KOPT-K1 (cell line): ENCODE measurements around the gene UBN2.
"Not testable (repeated sequence)": the region's sequence is repeated elsewhere in the genome, so short reads cannot be mapped to it uniquely, and the experiment has no call there.

Experiments
- H3K27ac ChIP-seq: fragments of 200-600 bp; sonication (generic); 2 replicates; pipeline ENCODE4 v1.5.1; 2016; ENCODE audit warnings: antibody characterized with exemption, mild to moderate bottlenecking, low read depth, low read length; ENCODE audit not compliant: poor library complexity, severe bottlenecking
- H3K36me3 ChIP-seq: fragments of 200-600 bp; sonication (generic); 2 replicates; pipeline ENCODE4 v1.5.1; 2017; ENCODE audit warnings: antibody characterized with exemption, mild to moderate bottlenecking, low read length, moderate library complexity; ENCODE audit not compliant: insufficient read depth
- H3K9me3 ChIP-seq: fragments of 200-600 bp; sonication (generic); 2 replicates; pipeline ENCODE4 v1.5.1; 2017; ENCODE audit warnings: antibody characterized with exemption, low read length, mild to moderate bottlenecking; ENCODE audit not compliant: insufficient read depth, poor library complexity, severe bottlenecking

Gene UBN2

DNA sequence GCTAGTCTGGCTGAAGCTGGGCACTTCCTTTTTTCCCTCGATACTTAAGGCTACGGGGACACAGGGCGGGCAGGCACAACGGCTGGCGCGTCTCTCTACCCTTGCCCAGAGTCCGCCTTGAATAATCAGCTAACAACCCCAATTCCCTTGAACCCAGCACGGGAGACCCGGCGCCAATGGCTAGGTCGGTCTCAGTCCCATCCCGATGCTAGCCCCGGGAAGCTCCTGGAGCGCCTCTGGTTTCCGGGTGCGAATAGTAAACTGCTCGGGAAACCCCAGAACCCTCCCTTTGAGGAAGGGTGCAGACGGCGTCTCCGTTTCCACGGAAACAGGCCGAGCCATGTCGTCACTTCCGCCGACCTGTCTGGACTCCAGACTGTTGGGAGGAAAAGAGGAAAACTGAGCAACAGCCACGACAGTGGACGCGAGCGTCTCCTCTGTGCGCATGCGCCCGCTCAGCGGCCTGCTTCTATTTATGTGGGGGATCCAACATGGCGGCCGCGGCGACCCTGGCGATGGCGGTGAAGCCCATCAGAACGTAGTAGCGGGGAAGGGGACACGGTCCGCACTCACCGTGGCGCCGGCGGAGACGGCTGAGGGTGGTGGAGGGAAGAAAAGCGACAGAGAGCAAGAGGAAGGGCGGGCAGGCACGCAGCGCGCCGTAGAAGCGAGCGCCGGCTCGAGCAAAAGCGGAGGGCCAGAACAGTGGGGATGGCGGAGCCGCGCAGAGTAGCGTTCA, at the start of gene UBN2:
Gene UBN2, plus strand, starts transcription at position 464 of the 739 bp plus-strand sequence. Its CDS starts 248 bp downstream, at position 712.
- peak within 1 kb of the TSS; percentile 58 for H3K27ac ChIP-seq
- no peaks in the 10 kb centered on the region for H3K36me3 ChIP-seq
- no peaks in the 10 kb centered on the region for H3K9me3 ChIP-seq

DNA sequence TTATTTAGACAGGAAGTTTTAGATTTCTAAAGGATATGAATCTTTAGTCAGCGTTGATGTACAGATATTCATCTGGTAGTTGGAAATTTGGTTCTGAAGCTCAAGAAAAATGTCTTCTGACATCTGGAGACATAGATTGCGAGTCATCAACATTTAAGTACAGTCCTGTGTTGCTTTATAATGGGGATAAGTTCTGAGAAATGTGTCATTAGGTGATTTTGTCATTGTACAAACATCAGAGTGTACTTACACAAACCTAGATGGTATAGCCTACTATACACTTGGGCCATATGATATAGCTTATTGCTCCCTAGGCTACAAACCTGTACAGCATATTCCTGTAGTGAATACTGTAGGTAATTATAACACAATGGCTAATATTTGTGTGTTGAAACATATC, 49.6 kb upstream of the UBN2 start:
- Histone ChIP-seq H3K9me3 (no peaks in the 10 kb centered on the region), H3K36me3 (peaks cover 3% of the 10 kb centered on the region; the same call in 1 of the 2 replicates), H3K27ac (no peak overlapping the region)

DNA sequence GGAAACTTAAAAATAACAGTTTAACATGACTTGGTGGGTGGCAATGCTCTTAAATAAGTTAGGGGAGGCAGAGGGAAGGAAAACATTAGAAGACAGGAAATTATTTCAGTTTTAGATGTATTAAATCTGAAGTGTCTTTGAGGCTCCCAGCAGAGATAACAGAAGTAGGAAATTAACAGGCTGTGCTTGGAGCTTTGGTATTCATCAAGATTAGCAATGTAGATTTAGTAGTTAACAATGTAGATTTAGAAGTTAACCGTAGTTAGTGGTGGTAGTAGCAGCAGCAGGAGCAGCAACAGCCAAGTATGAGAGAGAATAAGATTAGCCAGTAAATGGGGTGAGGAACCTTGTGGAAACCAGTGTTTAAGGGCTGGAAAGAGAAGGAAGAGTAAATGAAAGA, 48.7 kb upstream of the UBN2 start:
- Histone ChIP-seq H3K27ac (no peak overlapping the region), H3K36me3 (peaks cover 3% of the 10 kb centered on the region; the same call in 1 of the 2 replicates), H3K9me3 (no peaks in the 10 kb centered on the region)

DNA sequence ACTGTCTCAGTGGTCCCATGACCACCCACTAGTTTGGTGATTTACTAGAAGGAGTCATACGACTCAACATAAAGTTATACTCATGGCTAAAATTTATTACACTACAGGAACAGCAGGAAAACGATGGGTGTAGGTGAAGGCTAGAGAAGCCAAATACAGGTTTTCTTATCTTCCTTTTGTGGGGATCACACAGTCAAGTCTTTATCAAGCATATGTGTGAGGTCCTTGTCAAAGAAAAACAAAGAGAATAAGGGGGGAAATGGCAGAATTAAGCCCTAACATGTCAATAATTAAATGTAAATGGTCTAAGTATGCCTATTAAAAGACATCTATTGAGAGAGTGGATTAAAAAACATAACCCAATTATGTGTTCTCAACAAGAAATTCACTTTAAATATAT, 47.8 kb upstream of the UBN2 start:
- no peaks in the 10 kb centered on the region for H3K9me3 ChIP-seq
- H3K36me3 ChIP-seq, result peaks cover 3% of the 10 kb centered on the region; the same call in 1 of the 2 replicates
- no peak overlapping the region for H3K27ac ChIP-seq

DNA sequence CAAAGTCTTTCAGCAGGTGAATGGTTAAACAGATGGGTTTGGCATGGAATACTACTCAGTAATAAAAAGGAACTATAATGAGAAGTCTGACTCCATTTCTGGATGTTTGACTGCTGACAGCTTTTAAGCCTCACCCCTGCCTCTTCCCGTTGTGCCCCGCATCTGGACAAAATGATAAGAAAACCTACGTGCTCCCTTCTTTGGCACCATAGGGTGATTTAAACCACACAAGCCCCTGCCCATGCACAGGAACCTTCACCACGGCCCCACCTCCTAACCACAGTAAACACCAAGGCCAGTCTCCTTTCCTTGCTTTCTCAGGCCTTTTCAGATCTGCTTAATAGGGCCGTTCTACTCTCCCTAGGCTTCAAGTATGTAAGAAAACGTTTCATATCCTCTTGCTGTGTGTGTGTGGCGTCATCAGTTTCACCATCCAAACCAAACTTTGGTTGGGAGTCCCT, 47.1 kb upstream of the UBN2 start:
- Histone ChIP-seq H3K36me3 (peaks cover 3% of the 10 kb centered on the region; the same call in 1 of the 2 replicates), H3K9me3 (no peaks in the 10 kb centered on the region), H3K27ac (no peak overlapping the region)

DNA sequence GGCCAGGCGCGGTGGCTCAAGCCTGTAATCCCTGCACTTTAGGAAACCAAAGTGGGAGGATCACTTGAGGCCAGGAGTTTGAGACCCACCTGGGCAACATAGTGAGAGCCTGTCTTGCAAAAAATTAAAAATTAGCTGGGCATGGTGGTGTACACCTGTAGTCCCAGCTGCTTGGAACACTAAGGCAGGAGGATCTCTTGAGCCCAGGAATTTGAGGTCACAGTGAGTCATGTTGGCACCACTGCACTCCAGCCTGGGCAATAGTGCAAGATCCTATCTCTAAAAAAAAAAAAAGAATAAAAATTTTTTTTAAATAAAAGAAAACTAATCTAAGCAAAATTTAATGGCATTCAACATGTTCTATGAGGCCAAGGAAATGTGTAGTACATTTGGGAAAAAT, 44.9 kb upstream of the UBN2 start:
- Histone ChIP-seq H3K27ac (no peak overlapping the region), H3K36me3 (0 out of 2 replicates have a peak, but pooled peaks cover under 1% of the 10 kb centered on the region), H3K9me3 (no peaks in the 10 kb centered on the region)

GRCh38 chr7:139189357-139189756, 41.7 kb upstream of the UBN2 start:
- H3K9me3 ChIP-seq, result no peaks in the 10 kb centered on the region

DNA sequence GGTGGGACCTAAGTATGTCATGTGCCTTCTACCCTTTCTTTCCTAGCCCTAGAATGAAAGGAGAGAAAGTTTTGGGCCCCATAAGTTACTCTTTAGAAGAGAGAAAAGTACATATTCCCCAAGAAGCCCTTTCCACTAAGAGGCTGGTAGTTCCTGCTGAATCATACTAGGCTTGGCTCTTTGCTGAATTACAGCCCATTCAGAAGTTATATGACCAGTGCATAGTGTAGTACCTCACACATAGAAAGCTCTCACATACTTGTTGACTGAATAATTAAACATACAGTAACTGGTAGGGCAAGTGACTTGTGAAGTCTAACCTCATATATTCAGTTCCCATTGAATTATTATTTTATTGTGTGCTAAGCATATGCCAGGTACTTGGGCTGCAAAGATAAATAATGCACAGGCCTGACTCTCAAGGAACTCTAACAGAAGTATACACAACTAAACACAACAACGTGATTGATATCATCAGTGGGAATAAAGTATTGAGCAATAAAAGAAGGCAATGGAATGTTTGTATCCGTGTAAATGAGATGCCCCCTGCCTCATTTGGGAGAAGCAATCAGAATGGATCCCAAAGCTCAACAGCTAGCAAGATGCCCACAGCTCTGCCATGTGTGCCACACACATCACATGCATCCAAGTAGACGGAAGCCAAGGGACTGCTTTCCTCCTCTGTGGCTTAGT, 38.9 kb upstream of the UBN2 start:
- Histone ChIP-seq H3K27ac (no peak overlapping the region), H3K9me3 (no peaks in the 10 kb centered on the region), H3K36me3 (no peaks in the 10 kb centered on the region)

More at GRCh38 chr7:139189357-139189756, 41.7 kb upstream of the UBN2 start:
- H3K27ac ChIP-seq, result no peak overlapping the region
- no peaks in the 10 kb centered on the region for H3K36me3 ChIP-seq

DNA sequence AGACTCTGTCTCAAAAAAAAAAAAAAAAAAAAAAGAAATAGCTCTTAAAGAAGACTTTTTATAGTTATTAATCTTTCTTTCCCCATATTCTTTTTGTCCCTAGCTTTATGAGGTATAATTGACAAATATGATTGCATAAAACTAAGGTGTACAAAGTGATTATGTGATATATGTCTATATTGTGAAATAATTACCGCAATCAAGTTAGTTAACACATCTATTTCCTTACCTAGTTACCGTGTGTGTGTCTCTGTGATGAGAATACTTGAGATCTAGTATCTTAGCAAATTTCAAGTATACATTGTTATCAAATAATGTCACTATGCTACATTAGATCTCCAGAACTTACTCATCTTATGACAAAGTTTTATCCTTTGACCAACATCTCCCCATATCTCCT, 30.7 kb upstream of the UBN2 start:
- H3K9me3 ChIP-seq, result peaks cover 7% of the 10 kb centered on the region
- H3K36me3 ChIP-seq, result no peaks in the 10 kb centered on the region
- H3K27ac ChIP-seq, result no peak overlapping the region

- H3K9me3 ChIP-seq, result peaks cover 26% of the 10 kb centered on the region
- H3K27ac ChIP-seq, result no peak overlapping the region
- H3K36me3 ChIP-seq, result no peaks in the 10 kb centered on the region
Observed at GRCh38 chr7:139203992-139204391, 27.0 kb upstream of the UBN2 start.

- Histone ChIP-seq H3K27ac (no peak overlapping the region), H3K36me3 (no peaks in the 10 kb centered on the region), H3K9me3 (peaks cover 26% of the 10 kb centered on the region)
Observed at GRCh38 chr7:139205843-139206242, 25.2 kb upstream of the UBN2 start.

- Histone ChIP-seq H3K36me3 (no peaks in the 10 kb centered on the region), H3K27ac (no peak overlapping the region), H3K9me3 (peaks cover 1% of the 10 kb centered on the region)
Observed at GRCh38 chr7:139212133-139212532, 18.9 kb upstream of the UBN2 start.

DNA sequence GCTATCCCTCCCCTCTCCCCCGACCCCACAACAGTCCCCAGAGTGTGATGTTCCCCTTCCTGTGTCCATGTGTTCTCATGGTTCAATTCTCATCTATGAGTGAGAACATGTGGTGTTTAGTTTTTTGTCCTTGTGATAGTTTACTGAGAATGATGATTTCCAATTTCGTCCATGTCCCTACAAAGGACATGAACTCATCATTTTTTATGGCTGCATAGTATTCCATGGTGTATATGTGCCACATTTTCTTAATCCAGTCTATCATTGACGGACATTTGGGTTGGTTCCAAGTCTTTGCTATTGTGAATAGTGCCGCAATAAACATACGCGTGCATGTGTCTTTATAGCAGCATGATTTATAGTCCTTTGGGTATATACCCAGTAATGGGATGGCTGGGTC, 17.5 kb upstream of the UBN2 start:
- not testable (repeated sequence) for H3K27ac ChIP-seq, H3K9me3 ChIP-seq, H3K36me3 ChIP-seq

DNA sequence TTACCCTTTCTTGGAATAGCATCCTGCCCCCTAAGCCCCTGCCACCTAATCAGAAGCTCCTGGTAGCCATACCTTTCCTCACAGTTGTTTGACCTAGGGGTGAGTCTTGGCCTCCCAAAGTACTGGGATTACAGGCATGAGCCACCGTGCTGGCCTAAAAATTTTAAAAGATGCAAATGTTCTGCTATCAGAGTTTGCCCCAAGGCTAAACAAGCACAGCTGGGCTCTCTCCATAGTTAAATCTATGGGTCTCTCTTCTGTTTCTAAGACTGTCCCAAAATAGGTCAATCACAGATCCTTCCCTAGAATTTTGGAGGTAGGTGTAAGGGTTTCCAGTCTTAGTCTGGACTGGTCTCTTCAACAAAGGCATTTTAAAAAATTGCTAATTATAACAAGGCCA, 12.9 kb upstream of the UBN2 start:
- Histone ChIP-seq H3K36me3 (no peaks in the 10 kb centered on the region), H3K27ac (no peak overlapping the region), H3K9me3 (no peaks in the 10 kb centered on the region)

DNA sequence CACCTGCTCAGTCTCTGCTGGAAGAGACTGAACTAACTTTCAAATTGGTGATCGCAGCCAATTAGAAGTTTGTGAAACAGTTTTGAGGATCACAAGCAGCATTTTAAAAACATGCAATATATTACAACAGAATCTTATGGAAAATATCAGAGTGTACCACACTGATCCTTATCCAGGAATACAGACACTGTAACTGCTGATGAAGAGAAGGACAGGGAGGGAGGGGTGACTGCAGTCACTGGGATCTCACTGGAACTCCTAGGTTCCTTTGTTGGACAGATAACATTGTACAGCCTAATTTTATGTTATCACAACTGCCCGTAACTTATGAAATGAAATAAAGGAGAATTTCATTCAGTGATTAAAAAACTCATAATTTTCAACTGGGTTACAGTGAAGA, 6.8 kb upstream of the UBN2 start:
- H3K36me3 ChIP-seq, result no peaks in the 10 kb centered on the region
- no peak overlapping the region for H3K27ac ChIP-seq
- H3K9me3 ChIP-seq, result no peaks in the 10 kb centered on the region

DNA sequence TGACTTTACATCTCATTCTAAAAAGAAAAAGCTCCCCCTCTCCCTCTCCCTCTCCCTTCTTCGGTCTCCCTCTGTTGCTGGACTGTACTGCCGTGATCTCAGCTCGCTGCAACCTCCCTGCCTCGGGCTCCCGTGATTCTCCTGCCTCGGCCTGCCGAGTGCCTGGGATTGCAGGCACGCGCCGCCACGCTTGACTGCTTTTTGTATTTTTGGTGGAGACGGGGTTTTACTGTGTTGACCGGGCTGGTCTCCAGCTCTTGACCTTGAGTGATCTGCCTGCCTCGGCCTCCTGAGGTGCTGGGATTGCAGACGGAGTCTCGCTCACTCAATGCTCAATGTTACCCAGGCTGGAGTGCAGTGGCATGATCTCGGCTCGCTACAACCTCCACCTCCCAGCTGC, 6.2 kb upstream of the UBN2 start:
- H3K36me3 ChIP-seq, H3K9me3 ChIP-seq, H3K27ac ChIP-seq: not testable (repeated sequence)
